ENCODE data around the gene IRX3.

Gene IRX3

DNA sequence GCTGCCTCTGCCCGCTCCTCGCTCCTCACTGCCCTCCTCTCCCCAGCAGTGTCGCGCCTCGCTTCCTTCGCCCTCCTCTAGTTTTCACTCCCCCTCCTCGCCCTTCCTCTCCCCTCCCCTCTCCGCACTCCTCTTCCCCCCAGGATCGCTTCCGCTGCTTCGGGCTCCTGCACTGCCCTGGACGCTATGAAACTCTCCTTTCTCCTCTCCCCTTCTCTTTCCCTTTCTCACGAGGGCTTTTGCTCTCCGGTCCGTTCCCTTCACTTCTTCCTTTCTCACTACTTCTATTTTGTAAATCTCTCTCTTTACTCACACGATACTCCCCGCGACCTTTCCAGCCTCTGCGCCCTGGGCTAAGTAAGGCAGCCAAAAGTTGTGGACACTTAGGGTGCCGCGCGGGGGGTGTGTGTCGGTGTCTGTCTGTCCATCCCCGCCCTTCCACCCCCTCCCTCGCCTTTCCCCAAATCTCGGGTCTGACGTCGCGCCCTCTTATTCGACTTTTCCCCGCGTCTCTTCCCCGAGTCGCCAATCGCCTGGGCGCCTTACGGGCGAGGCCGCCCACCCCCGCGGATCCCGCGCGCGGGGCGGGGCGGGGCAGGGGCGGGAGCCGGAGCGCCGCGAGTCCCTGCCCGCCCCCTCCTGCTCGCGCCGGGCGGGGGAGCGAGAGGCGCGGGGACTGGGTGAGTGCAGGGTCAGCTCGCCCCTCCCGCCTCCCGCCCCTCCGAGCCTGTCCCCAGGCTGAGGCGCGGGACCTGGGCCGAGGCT is at the start of gene IRX3:
TSS of gene IRX3 (minus strand) at position 422 of the 765 bp plus-strand sequence. CDS start 737 bp downstream, outside the sequence.
- DNase-seq (ENCODE audit: low read depth in 4 of 4, low spot score in 1 of 4) = no peak

DNA sequence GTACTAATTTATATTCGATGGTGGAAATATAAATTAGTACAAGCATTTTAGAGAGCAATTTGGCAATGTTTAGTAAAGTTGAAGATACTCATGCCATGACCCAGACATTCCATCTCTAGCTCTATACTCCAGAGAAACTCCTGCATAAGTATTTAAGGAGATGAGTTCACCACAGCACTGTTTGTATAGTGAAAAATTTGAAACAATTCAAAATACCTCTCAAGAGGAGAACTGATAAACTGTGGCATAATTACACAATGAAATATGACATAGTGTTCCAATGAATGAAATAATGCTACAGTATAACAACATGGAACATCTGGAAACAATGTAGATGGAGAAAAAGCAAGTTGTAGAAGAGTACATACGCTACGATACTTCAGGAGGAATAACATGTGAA is 48.6 kb upstream of the IRX3 start:
- DNase-seq (ENCODE audit: low read depth in 4 of 4, low spot score in 1 of 4) = no peak

DNA sequence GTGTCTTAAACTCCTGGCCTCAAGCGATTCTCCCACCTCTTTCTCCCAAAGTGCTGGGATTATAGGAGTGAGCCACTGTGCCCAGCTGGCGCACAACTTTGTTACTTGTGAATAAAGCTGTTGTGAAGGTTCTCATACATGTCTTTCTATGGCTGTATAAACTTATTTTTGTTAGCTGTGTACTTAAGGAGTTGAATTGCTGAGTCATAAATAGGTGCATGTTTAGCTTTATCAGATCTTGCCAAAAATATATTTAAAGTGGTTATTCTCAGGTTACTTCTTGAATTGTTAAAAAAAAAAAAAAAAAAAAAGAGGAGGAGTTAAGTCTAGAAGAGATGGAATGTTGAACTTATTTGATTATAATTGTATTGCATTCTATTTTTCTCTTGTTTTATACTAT is 47.6 kb upstream of the IRX3 start:
- DNase-seq (ENCODE audit: low read depth in 4 of 4, low spot score in 1 of 4) = no peak

DNA sequence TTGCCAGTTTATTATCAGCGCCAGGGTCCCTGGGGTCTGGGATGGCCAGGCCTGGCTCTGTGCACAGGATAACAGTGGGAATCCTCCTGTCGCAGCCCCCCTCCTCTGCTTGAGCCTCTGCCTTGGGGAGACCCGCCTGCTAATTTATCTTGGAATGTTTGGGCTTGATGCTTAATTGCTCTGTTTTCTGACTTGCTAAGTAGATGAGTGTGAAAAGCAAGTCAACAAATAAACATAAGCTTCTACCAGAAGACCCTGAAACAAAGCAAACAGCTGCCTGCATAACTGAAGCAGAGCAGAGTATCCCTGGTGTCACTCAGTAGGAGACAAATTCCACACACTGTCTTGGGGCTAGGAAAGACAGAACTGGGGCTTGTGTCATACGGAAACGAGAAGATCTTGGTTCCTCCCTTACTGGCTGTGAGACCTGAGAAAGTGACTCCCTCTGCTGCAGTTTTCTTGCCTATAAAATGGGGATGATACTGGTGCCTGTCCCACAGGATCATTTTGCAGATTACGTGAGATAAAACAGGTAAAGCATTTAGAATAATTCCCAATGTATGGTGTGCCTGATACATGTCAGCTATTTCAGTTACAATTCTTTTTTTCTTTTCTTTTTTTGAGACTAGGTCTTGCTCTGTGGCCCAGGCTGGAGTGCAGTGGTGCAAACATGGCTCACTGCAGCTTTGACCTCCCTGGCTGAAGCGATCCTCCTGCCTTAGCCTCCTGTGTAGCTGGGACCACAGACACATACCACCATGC is 44.8 kb upstream of the IRX3 start:
- DNase-seq (ENCODE audit: low read depth in 4 of 4, low spot score in 1 of 4) = no peak

DNA sequence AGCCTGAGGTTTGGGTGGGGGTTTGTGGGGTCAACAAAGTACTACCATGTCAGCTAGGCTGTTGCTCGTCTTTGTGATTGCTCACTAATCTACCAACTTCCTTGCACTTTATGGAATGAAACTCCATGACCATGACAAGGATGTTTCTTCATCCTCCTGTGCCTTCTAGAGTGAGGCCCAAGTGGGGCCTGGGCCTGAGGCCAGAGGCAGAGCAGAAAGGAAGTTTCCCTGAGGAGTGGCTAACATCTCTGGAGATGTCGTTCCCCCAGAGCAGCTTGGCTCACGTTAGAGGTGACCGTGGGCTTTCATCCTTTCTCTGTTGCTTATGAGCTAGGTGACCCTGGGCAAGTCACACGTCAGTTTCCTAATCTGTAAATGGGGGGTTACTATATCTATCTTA is 41.0 kb upstream of the IRX3 start:
- DNase-seq (ENCODE audit: low read depth in 4 of 4, low spot score in 1 of 4) = no peak

DNA sequence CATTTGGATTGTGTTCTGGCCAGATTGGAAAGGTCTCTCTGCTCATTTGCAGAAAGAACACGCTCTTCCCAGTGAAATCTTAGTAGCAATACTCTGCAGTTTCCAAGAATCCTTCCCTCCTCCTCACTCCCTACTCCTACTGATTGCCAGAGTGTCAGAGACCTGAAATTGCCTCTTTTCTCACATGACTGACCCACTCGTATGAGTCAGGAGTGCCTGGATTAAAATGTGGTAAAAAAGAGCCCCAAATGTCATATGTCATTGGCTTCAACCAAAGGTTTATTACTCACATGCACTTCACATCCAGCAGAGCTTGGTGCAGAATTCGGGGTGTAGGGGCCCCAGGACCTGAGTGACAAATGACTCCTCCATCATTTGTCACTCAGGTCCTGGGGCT is 39.7 kb upstream of the IRX3 start:
- DNase-seq (ENCODE audit: low read depth in 4 of 4, low spot score in 1 of 4) = no peak

DNA sequence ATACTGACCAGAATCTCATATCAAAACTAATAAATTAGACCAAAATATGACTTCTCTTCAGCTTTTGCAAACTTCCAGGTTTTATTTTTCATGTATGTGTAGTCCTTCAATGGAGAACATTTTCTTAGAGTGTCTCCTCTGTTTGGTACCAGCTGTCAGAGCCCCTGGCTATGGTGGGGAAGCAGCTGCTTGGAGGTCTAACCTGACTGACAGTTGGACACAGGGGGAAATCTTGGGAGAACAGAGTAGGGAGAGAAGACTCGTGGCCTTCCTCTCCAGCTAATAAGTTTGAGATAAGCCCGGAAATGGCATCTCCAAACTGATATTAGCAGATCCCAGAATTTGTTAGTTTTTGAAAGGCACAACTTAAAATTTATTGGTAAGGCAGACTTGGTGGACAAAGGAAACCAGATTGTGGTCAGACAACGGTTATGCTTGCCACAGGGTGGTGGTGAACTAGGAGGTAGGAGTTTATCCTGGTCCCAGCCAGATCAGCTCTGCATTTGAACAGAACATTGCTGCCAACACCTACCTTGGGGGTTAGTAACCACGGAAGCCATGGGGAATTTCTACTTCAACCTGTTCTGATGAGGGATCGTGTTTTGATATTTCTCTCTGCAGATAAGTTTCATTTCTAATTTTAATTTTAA is 39.2 kb upstream of the IRX3 start:
- no peak for DNase-seq (ENCODE audit: low read depth in 4 of 4, low spot score in 1 of 4)

DNA sequence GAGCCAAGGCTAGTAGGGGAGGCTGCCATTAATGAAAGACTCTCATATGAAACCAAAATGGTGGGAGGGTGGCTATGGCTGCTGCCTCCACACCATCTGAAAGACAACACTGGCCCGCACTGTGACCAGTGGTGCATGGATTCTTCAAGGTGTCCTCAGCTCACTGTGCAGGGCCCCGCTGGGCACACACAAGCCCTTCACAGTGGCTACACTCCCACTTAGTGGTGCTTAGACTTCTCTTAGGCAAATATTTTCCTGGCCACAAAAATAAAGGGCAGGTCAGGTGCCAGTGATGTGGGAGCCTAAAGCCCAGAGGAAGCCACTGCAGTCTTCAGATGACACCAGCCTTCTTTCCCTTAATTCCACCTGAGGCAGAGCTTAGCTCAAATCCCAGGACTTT is 38.1 kb upstream of the IRX3 start:
- no peak for DNase-seq (ENCODE audit: low read depth in 4 of 4, low spot score in 1 of 4)

DNA sequence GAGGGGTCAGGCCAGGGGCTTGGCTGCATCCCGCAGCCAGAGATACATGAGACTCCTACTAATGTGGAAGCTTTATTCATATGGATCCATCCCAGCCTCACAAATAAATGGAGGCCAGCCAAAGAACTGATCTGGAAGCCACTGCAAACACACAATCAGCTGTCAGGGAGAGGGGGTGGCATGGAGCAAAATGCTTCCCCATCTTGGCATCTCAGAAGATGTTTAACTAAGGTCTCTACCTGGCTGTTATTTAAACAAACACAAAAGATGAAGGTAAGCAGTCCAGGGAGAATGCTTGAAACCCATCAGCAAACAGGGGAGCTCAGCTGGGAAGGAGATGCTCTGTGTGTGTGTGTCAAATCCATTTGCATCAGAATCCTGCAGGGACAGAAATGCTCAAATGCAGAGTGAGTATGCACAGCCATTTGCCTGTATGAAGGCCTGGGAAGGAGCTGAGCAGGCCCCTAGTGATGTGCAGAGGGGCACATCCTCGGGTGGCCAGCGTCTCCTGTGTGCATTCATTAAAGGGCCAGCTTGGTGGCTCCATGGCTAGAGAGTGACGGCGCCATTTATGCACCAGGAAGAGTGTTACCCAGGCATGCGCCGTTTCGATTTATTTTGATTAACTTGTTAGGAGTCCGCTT is 34.2 kb upstream of the IRX3 start:
- DNase-seq (ENCODE audit: low read depth in 4 of 4, low spot score in 1 of 4) = no peak

DNA sequence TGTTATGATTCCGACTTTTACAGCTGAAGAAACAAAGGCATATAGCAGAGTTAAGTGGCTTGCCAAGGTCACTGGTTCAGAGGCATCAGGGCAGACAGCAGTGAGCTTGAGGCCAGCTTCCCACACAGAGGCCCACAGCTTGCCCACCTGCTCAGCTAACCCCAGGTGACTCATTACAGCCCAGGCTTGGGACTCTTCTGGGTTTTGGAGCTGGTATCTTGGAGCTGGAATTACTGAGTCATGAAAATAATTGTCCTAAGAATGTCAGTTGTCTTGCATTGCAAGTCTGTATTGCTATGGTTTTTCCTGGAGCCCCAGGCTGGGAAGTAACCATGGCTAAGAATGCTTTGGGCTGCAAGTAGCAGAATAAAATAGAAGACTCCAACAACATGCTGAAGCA is 32.4 kb upstream of the IRX3 start:
- DNase-seq (ENCODE audit: low read depth in 4 of 4, low spot score in 1 of 4) = no peak

DNA sequence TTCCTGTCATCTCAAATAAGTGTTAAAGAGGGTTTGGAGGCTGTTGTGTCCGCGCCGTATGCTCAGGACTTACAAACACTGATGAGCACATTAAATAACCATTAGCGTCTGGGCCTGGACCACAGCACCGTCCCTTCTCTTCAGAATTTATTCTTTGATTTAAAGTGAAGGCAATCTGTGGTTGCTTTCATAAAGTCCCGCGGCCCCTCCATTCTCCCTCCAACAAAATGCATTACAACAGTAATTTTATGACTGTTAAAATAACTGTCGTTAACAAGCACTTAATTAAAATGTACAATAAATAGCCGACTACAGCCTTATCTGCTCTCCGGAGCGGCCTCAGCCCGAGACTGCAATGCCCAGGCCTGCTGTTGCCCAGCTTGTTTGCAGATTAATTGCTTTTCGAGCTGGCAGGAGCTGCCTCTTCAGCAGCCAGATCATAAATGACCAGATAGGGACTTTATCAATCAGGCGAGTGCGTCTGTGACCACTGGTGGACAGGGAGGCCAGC is 30.6 kb upstream of the IRX3 start:
- DNase-seq (ENCODE audit: low read depth in 4 of 4, low spot score in 1 of 4) = no peak

DNA sequence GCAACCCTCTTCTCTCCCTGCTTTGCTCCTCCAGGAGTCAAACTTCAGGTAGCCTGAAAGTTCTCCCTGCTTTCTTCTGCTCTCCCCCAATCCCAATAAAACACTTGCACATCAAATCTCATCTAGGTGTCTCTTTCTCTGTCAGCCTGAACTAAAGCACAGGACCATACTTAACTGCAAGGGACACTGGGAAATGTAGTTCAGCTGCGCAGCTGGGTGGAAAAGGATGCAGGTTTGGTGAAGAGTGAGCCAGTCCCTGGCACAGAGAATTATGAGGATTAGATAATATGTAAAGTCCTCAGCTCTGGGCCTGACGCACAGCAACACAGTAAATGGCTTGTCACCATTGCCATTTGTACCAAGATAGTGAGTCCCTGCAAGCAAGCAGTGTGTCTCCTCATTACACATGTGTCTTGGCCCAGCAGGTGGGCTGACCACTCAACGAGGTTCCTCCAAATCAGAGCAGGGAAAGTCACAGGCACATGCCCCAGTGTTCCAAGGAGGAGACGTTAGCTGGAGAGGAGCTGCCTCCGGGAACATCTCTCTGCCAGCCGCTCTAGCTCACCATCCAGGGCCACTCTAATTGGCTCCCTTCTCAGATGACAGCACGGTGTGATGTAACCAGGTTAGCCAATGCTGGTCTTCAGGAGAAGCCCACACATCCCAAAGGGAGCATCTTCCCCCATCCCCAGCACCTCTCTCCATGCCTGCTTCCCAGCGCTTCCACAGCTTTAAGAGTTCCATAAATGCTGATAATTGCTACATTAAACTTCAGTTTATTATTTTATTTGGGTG is 29.7 kb upstream of the IRX3 start:
- DNase-seq (ENCODE audit: low read depth in 4 of 4, low spot score in 1 of 4) = no peak

DNA sequence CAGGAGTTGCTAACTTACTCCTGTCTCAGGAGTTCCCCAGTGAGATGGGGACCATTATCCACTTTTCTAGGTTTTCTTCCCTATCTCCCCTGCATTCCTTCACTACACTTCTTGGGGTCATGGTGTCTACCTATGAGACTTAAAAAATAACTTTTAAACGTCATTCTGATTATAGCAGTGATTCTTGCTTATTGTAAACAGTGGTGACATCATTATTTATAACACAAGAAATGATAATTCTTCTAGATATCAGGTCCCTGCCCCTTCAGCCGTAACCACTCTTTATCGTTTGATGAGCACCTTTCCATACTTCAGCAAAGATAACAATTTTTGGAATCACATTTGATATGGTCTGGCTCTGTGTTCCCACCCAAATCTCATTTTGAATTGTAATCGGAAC is 27.2 kb upstream of the IRX3 start:
- DNase-seq (ENCODE audit: low read depth in 4 of 4, low spot score in 1 of 4) = no peak

DNA sequence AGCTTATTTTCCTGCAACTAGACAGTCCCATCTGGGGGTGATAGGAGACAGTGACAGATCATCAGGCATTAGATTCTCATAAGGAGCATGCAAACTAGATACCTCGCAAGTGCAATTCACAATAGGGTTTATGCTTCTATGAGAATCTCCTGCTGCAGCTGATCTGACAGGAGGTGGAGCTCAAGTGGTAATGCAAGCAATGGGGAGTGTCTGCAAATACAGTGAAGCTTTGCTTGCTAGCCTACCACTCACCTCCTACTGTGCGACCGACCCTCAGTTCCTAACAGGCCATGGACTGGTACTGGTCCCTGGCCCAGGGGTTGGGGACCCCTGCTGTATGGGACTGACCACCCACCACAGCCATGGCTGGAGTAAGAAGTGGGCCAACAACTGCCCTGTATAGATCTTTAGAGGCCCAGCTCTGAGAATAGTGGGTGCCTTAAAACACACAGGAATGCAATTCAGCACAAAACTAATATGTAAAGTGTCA is 26.0 kb upstream of the IRX3 start:
- no peak for DNase-seq (ENCODE audit: low read depth in 4 of 4, low spot score in 1 of 4)

DNA sequence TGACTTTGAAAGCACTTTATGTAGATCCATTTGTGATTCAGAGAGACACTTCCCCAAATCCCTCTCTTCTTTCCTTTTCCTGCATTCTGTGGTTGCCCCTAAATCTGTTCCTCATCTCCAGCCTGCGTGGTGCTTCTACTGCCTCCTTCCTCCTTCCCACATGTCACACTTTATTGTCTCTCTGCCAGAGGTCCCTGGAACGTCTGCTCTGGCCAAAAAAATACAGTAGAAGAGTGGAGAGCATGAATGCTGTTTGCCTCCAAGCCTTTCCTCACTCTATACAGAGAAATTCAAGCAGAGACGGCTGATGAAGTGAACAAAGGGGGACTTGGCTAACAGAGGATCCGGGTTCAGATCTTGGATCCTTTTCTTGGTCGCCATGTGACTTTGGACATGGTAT is 22.8 kb upstream of the IRX3 start:
- no peak for DNase-seq (ENCODE audit: low read depth in 4 of 4, low spot score in 1 of 4)

DNA sequence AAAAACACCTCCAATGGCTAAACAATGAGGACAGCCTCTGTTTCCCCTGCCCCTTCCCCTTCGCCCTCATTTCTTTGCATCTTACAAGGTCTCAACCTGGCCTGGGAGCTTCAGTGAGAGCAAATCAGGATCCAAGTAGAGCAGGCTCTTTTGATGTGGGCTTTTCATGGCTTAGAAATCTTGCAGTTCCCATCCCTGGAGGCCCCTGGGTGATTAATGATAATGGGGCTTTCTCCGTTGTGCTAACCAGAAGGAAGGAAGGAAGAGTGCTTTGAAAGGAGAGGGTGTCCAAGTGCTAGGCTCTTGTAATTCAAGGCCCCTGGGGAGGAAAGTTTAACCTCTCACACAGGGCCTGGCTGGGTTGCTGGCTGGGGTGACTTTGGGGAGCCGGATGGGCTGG is 18.5 kb upstream of the IRX3 start:
- DNase-seq (ENCODE audit: low read depth in 4 of 4, low spot score in 1 of 4) = no peak

DNA sequence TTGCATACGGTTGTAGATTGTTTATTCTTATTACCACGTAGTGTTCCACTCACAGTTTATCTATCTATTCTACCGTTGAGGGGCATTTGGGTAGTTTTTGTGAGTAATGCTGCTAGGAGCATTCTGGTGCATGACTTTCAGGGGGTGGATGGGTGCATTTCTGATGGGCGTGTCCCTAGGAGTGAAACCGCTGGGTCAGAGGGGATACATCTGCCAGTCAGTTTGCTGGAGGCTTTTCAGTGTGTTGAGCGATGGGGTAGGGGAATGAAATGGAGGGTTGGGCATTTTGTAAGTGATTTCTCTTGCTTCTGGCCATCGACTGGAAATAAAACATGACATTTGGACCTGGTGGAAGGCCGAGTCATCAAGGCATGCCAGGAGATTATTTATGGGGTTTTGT is 17.0 kb upstream of the IRX3 start:
- no peak for DNase-seq (ENCODE audit: low read depth in 4 of 4, low spot score in 1 of 4)

DNA sequence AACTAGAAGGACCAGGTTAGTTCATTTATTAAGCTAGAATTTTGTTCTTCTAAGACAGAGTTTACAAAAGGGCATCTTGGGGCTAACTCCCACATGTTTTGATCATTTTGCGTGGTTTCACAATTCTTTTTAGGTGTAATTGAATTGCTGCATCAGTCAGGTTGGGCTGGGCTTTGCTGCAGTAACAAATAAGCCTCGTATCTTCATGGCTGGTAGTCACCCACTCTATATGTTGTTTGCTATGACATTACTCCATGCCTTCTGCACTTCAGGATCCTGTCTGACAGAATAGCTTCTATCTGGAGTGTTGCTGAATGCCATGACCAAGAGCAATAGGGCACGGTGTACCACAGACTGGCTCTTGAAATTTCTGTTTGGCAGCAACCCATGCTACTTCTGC is 10.6 kb upstream of the IRX3 start:
- DNase-seq (ENCODE audit: low read depth in 4 of 4, low spot score in 1 of 4) = no peak

DNA sequence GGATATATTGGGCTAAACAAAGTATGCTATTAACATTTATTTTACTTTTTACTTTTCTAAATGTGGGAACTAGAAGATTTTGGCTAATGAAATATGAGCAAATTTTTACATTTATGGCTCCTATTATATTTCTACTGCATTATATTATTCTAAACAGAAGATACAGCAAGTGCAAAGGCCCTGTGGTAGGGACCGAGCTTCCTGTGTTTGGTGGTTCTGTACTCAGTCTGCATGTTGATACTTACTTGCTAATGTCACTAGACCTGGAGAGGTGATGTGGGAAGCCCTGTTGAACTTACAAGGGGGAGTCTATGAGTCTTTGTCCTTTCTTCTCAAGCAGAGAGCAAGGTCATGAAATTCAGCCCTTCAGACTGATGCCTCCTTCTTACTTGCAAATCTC is 10.0 kb upstream of the IRX3 start:
- DNase-seq (ENCODE audit: low read depth in 4 of 4, low spot score in 1 of 4) = no peak

DNA sequence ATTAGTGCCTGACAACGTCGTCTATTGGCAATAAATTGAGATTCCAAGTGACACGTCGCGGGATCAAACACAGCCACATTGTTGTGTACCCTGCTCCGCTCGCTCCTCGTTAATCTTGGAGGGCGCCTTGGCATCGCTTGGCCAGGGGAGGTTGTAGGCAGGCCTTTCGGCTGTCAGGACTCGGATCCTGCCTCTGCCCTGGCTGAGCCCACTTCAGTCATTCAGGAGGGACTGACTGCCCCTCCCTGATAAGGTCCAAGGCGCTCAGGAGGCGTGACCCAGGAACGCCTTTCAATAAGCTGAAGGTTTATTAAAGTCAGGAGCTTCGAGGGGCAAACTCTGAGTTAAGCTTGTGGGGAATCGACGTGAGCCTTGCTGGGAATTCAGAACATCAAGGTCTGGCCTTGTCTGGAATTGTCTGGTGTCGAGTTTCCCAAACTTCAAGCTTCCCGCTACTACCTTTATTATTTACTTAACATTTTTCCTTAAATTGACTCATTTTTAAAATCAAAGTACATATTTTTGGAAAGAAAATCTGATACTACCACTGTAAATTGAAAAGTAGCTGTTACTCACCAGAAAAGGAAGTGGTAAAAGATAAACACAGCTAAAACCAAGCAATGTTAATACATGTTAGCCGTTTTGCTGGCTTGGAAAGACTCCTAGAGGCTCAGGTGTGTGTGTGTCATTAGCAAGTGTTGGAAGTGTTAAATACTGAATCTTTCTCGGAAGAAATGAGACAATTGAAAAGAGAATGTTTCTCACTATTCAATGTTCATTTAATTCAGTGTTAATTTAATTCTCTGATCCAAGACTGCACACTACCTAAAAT is 5.3 kb upstream of the IRX3 start:
- no peak for DNase-seq (ENCODE audit: low read depth in 4 of 4, low spot score in 1 of 4)

Measured in stimulated activated CD4-positive, alpha-beta T cell treated with anti-CD3 and anti-CD28 coated beads, Interleukin-1b, Interleukin-23, amount 100 ng/mL, for 24 hours (primary cell).